ENCODE measurements around the gene OR6B3. TPM values are rescaled to one million over a fixed set of nuclear protein-coding genes. Genes with fewer than 3 reads are reported as not detected.

Gene OR6B3
- total and polyA plus RNA-seq, 2 donors = not detected

- H3K4me1 ChIP-seq (ENCODE audit: insufficient read depth) = no peaks in the 10 kb centered on the region
- DNase-seq (ENCODE audit: extremely low spot score) = no peak
- no peaks in the 10 kb centered on the region for H3K36me3 ChIP-seq (ENCODE audit: insufficient read depth)
- H3K4me3 ChIP-seq (ENCODE audit: low read depth, low read length) = no peak overlapping the region
- 71% methylated on average over 14 of the region's 14 CpGs for WGBS
- H3K27ac ChIP-seq (ENCODE audit: low read depth) = no peak overlapping the region
These were observed 20.7 kb downstream of the OR6B3 start for GRCh38 chr2:240032406-240033329.

DNA sequence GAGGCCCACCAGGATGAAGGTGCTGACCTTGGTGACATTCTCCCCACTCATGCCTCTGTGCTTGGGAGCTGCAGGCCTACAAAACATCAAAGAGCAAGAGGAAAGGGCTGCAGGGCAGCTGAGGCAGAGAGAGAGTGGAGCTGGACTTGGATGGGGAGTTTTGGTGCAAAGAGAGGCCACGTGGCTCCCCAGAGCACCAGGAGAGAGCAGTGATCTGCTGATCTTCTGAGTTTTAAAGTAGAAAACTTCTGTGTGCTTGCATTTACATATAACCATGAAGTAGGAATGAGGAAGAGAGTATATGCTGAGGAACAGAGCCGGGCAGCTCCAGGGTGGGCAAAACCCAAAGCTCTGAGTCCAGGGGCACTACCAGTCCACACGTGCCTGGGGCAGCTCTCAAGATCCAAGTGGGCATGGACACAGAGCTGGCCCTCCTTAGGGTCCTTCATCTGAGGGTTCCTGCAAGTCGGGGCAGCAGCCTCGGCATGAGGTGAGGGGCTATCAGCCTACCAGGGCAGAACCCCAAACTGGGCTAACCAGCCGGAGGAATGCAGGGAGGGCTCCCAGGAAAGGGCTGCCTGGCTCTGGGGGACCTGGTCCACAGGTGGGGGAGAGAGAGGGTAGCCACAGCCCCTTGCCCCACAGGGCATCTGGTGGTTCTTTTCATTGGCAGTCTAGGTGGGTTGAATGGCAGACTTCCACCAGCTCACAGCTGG is 22.8 kb downstream of the OR6B3 start, which contains the start of gene OR6B2:
TSS of gene OR6B2 (minus strand) at position 51 of the 716 bp plus-strand sequence. CDS start at position 51, 0 bp downstream.
- Histone ChIP-seq H3K4me1 (ENCODE audit: insufficient read depth) (no peaks in the 10 kb centered on the region), H3K4me3 (ENCODE audit: low read depth, low read length) (no peak within 1 kb of the TSS), H3K27ac (ENCODE audit: low read depth) (no peak within 1 kb of the TSS), H3K36me3 (ENCODE audit: insufficient read depth) (no peaks in the 10 kb centered on the region)
- no peak for DNase-seq (ENCODE audit: extremely low spot score)
- WGBS = 71% methylated on average over 6 of the region's 6 CpGs

GRCh38 chr2:240024766-240025165 is 28.6 kb downstream of the OR6B3 start:
- Histone ChIP-seq H3K36me3 (ENCODE audit: insufficient read depth) (no peaks in the 10 kb centered on the region), H3K4me3 (ENCODE audit: low read depth, low read length) (peak overlapping the region; percentile 99), H3K27ac (ENCODE audit: low read depth) (no peak overlapping the region), H3K4me1 (ENCODE audit: insufficient read depth) (no peaks in the 10 kb centered on the region)
- WGBS = under 1% methylated on average over 22 of the region's 22 CpGs
- no peak for DNase-seq (ENCODE audit: extremely low spot score)

DNA sequence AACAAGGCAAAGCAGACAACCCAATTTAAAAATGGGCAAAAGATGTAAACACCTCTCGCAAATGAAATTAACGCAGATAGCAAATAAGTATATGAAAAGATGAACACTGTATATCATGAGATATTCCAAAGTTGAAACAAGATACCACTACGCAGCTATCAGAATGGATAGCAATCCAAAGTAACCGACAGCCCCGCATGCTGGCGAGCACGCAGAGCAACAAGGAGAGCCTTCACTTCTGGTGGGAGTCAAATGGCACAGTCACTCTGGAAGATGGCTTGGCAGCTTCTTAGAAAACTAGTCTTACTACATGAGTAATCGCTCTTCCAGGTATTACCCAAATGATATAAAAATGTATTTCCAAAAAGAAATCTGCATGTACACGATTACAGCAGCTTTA is 29.5 kb downstream of the OR6B3 start:
- Histone ChIP-seq H3K27ac (ENCODE audit: low read depth) (no peak overlapping the region), H3K4me1 (ENCODE audit: insufficient read depth) (no peaks in the 10 kb centered on the region), H3K36me3 (ENCODE audit: insufficient read depth) (no peaks in the 10 kb centered on the region), H3K4me3 (ENCODE audit: low read depth, low read length) (no peak overlapping the region)
- no peak for DNase-seq (ENCODE audit: extremely low spot score)
- WGBS = 76% methylated on average over 9 of the region's 9 CpGs

- no peak overlapping the region for H3K27ac ChIP-seq (ENCODE audit: low read depth)
- 60% methylated on average over 9 of the region's 9 CpGs for WGBS
- no peak overlapping the region for H3K4me3 ChIP-seq (ENCODE audit: low read depth, low read length)
- no peak for DNase-seq (ENCODE audit: extremely low spot score)
- H3K36me3 ChIP-seq (ENCODE audit: insufficient read depth) = no peaks in the 10 kb centered on the region
- H3K4me1 ChIP-seq (ENCODE audit: insufficient read depth) = no peaks in the 10 kb centered on the region
These were observed 31.7 kb downstream of the OR6B3 start for GRCh38 chr2:240021488-240022104.

DNA sequence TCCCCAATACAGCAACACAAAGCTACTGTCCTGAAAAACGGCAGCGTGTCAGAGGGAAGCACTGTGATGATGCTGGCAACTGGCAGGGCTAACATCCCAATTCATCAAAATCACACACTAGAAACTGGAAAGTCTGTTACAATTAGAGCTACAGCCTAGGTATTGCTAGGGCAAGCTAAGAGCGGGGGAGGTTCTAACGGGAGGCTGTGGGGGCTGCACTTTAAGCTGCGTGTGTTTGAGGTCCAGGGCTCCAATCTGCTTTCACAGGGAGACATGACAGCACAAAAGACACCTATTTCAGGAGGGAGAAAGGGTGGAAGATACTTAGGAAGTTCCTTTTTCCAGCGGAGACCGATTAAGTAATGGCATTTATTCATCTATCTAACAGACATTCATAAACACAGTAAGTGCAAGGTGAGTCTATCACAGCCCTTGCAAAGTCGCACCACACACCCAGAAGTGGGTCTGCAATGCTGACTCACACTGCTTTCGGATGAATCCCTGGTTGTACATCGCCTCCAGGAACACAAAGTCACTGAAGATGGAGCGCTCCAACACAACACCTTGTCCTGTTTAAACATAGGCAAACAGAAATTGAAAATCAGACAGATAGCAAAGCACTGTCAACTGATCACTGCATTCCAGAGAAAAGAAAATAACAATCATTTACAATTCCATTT is 35.1 kb downstream of the OR6B3 start:
- DNase-seq (ENCODE audit: extremely low spot score) = no peak
- H3K36me3 ChIP-seq (ENCODE audit: insufficient read depth) = peaks cover 3% of the 10 kb centered on the region
- WGBS = 96% methylated on average over 11 of the region's 11 CpGs

GRCh38 chr2:240014327-240014726 is 39.0 kb downstream of the OR6B3 start:
- H3K4me1 ChIP-seq (ENCODE audit: insufficient read depth) = no peaks in the 10 kb centered on the region
- H3K36me3 ChIP-seq (ENCODE audit: insufficient read depth) = peaks cover 3% of the 10 kb centered on the region
- no peak overlapping the region for H3K27ac ChIP-seq (ENCODE audit: low read depth)
- DNase-seq (ENCODE audit: extremely low spot score) = no peak
- 96% methylated on average over 9 of the region's 9 CpGs for WGBS
- no peak overlapping the region for H3K4me3 ChIP-seq (ENCODE audit: low read depth, low read length)

More for the DNA sequence above, 35.1 kb downstream of the OR6B3 start:
- no peaks in the 10 kb centered on the region for H3K4me1 ChIP-seq (ENCODE audit: insufficient read depth)
- no peak overlapping the region for H3K27ac ChIP-seq (ENCODE audit: low read depth)
- H3K4me3 ChIP-seq (ENCODE audit: low read depth, low read length) = no peak overlapping the region

DNA sequence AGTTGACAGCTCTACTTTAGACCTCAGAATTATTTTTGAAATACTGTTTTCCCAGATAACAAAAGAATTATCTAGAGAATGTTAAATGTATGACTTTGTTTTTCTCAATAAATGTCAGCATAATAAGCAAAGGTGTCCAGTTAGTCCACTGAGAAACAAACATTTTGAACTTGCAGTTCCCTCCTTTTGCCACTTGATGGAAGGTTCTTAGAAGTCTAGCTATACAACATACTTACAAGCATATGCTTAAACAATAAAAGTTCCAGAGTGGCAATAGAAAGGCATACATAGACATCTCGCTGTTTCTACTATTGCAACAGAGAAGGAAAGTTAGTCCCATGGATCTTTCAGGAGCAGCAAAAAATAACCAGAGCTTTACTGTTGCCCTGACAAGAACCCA is 40.0 kb downstream of the OR6B3 start:
- Histone ChIP-seq H3K4me3 (ENCODE audit: low read depth, low read length) (no peak overlapping the region), H3K4me1 (ENCODE audit: insufficient read depth) (no peaks in the 10 kb centered on the region), H3K36me3 (ENCODE audit: insufficient read depth) (peaks cover 3% of the 10 kb centered on the region), H3K27ac (ENCODE audit: low read depth) (no peak overlapping the region)
- no peak for DNase-seq (ENCODE audit: extremely low spot score)
- WGBS = 94% methylated on average over 1 of the region's 1 CpG

DNA sequence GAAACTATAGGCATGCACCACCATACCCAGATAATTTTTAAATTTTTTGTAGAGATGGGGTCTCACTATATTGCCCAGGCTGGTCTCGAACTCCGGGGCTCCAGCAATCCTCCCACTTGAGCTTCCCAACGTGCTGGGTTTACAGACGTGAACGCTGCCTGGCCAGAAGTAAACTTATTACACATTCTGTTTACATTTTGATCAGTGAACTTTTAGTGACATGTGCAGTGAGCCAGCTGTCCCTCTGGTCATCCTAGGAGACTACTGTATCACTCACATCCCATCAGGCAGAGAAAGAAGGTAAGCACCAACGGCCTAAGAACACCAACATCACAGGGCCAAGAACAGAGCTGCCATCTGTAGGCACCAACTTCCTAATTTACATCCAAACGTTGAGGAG is 50.3 kb downstream of the OR6B3 start:
- 64% methylated on average over 7 of the region's 7 CpGs for WGBS
- H3K36me3 ChIP-seq (ENCODE audit: insufficient read depth) = peaks cover 2% of the 10 kb centered on the region
- no peak for DNase-seq (ENCODE audit: extremely low spot score)
- H3K4me1 ChIP-seq (ENCODE audit: insufficient read depth) = no peaks in the 10 kb centered on the region
- H3K4me3 ChIP-seq (ENCODE audit: low read depth, low read length) = no peak overlapping the region
- no peak overlapping the region for H3K27ac ChIP-seq (ENCODE audit: low read depth)

GRCh38 chr2:240000671-240001070 is 52.6 kb downstream of the OR6B3 start:
- no peak overlapping the region for H3K4me3 ChIP-seq (ENCODE audit: low read depth, low read length)
- DNase-seq (ENCODE audit: extremely low spot score) = no peak
- WGBS = 93% methylated on average over 11 of the region's 11 CpGs
- no peaks in the 10 kb centered on the region for H3K4me1 ChIP-seq (ENCODE audit: insufficient read depth)
- no peak overlapping the region for H3K27ac ChIP-seq (ENCODE audit: low read depth)
- peaks cover 2% of the 10 kb centered on the region for H3K36me3 ChIP-seq (ENCODE audit: insufficient read depth)

- H3K36me3 ChIP-seq (ENCODE audit: insufficient read depth) = peaks cover 2% of the 10 kb centered on the region
- H3K4me1 ChIP-seq (ENCODE audit: insufficient read depth) = no peaks in the 10 kb centered on the region
- no peak for DNase-seq (ENCODE audit: extremely low spot score)
- WGBS = 77% methylated on average over 9 of the region's 9 CpGs
- H3K27ac ChIP-seq (ENCODE audit: low read depth) = no peak overlapping the region
- no peak overlapping the region for H3K4me3 ChIP-seq (ENCODE audit: low read depth, low read length)
These were observed 55.5 kb downstream of the OR6B3 start for GRCh38 chr2:239997686-239998409.
